A172 (cell line): ENCODE measurements around the gene SLC30A3. TPM values are rescaled to one million over a fixed set of nuclear protein-coding genes. Genes with fewer than 3 reads are reported as not detected.
A peak's percentile ranks its signal among the peaks of the same experiment; 100 is the strongest.

ENCODE experiments used
- DNase-seq: peaks from one replicate; pipeline ENCODE4 v3.0.0-alpha.2; 2015; ENCODE audit warnings: low spot score
- total RNA-seq: library from RNA; depleted of rRNA; stranded (reverse); fragments of >200 nt; shearing (Covaris generic); gene quantifications from 2 replicates; pipeline ENCODE4 v1.2.3, GENCODE V29; 2014

The SLC30A3 gene
- total RNA-seq, 1 experiment from 2014 or later: 3.2 TPM

DNA sequence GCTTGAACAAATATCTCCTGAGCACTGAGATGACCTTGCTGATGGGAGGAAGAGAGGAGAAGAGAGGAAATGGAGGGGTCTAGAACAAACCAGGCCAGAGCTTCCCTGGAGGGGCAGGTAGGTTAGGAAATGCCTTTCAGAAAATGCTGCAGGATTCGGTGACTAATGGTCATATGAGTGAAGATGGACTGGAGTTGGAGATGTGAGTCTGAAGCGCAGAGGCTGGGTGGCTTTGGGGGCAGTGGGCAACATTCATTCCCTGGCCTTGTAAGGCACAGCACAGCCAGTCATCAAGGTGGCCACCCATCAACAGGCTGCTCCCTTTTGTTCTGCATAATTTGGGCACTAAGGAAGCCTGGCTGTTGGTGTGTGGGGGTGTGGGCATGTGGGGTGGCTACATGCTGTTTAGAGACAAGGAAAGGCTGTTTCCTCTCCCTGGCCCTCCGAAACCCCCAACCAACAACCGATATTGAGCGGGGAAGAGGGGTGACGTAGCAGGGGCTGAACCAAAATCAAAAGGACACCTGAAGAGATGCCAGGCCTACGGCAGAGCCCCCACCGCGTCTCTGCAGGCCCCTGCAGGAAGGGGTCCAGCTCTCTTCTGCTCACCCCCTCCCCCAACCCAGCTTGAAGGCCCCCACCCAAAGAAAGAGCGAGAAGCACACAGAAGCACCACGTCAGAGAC, 1.5 kb downstream of the SLC30A3 start:
- DNase-seq: no peak

- no peak for DNase-seq
Measured at GRCh38 chr2:27258051-27258450, 4.8 kb downstream of the SLC30A3 start.

GRCh38 chr2:27256855-27257454, 5.9 kb downstream of the SLC30A3 start:
- DNase-seq: no peak

DNA sequence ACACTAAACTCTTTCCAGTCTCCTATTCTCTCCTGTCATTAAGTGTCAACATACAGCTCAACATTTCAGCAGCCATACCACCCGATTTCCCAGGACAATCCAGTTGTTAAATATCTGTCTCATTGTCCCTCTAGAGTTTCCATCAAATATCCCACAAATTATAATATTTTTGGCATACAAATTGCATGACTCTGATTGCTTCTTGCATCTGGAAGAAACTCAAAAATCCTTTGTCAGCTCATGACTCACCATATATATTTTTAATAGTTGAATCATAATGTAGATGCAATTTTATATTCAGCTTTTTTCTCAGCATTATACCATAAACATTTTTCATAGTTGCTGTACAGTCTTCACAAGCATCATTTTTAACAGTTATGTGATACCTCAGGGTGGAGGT, 7.2 kb downstream of the SLC30A3 start:
- DNase-seq: no peak

GRCh38 chr2:27255187-27255586, 7.7 kb downstream of the SLC30A3 start:
- no peak for DNase-seq

GRCh38 chr2:27251766-27252165, 11.1 kb downstream of the SLC30A3 start:
- DNase-seq: no peak

DNA sequence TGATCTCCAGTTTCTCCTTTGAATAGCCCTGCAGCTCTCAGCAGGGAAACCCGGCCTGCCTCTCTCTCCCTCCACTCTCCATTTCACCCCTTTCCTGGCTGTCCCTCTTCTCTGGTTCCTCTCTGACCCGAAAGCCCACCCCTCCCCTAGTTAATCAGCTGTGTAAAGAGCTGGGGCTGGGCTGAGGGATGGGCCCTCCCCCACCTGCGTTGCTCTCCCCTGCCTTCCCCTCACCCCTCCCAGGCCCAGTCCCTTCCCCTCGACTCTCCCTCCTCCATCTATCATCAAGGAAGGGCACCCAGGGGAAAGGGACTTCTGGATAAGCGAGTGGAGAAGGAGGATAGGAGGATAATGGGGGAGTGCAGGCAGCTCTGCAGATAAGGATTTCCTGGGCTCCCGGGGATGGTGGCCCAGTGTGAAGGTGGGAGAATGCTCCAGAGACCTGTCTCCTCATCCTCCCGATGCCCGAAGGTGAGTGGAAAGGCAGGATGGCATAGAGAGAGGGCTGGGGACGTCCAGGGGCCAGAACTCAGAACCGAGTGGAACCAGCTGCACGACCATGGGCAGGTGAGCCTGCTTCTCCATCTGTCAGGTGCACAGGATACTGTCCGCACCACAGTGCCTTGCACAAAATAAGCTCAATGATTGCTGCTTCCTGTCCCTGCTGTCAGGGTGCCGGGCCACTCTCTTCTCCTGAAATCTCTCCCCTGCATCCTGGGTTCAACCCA, 12.0 kb downstream of the SLC30A3 start:
- DNase-seq: no peak

DNA sequence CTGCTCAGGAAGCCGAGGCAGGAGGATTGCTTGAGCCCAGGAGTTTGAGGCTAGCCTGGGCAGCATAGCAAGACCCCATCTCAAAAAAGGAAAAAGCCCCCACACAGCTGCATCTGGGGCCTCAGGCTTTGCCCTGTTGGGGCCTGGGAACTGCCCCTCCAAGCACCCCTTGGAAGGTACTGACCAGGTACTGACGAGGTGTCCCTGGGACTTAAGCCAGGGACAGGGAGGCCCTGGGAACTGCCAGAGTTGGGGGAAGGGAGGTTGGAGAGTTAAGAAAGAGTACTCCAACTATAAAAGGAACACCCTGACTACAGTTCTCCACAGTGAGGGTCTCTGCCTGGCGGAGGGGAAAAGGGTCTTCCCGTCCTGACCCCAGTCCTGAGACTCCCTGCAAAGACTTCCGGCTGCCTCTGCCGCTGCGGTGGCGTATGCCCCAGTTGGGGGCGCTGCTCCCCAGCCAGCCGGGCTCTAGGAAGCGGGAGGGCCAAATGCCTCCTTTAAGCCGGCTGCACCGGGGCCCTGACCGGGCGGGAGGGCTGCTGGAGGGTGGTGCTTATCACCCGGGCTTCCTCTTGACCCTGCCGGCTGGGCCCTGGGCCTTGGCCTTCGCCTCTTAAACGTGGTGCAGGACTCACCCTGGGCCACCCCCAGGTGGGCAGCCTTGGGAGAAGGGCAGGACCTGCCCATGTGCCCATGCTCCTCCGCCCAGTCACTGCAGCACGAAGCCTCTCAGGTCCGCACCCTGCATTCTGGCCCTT, 12.8 kb downstream of the SLC30A3 start:
- DNase-seq: no peak

GRCh38 chr2:27249159-27249890, 13.5 kb downstream of the SLC30A3 start:
- peak; percentile 29 for DNase-seq

DNA sequence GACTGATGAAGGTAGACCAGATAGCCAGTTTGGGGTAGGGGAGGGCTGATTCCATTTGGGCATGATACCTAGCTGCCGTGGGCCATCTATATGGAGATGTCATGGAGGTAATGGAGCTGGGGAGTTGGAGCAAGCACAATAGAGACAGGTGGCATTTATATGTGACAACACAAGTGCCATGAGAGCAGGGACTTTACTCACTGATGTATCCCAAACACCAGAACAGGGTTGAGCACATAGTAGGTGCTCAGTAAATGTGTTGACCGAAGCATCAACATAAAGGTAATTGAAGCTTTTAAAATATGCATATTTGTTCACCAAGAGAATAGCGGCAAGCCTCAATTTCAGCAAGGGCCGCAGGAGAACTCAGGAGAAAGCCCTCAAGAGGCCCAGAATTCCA, 15.0 kb downstream of the SLC30A3 start:
- no peak for DNase-seq

GRCh38 chr2:27245626-27246025, 17.2 kb downstream of the SLC30A3 start:
- no peak for DNase-seq

- DNase-seq: no peak
Measured at GRCh38 chr2:27245116-27245515, 17.7 kb downstream of the SLC30A3 start.

- no peak for DNase-seq
Measured at GRCh38 chr2:27243391-27244130, 19.3 kb downstream of the SLC30A3 start.

DNA sequence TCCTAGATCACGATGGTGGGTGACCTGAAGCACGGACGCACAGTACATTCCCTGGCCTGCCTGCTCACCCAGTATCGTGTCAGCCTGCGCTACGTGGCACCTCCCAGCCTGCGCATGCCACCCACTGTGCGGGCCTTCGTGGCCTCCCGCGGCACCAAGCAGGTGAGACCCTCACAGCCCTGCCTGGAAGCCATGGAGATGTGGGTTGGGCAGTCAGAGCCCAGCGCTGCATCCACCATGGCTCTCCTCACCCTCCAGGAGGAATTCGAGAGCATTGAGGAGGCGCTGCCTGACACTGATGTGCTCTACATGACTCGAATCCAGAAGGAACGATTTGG, 20.3 kb downstream of the SLC30A3 start:
- no peak for DNase-seq

DNA sequence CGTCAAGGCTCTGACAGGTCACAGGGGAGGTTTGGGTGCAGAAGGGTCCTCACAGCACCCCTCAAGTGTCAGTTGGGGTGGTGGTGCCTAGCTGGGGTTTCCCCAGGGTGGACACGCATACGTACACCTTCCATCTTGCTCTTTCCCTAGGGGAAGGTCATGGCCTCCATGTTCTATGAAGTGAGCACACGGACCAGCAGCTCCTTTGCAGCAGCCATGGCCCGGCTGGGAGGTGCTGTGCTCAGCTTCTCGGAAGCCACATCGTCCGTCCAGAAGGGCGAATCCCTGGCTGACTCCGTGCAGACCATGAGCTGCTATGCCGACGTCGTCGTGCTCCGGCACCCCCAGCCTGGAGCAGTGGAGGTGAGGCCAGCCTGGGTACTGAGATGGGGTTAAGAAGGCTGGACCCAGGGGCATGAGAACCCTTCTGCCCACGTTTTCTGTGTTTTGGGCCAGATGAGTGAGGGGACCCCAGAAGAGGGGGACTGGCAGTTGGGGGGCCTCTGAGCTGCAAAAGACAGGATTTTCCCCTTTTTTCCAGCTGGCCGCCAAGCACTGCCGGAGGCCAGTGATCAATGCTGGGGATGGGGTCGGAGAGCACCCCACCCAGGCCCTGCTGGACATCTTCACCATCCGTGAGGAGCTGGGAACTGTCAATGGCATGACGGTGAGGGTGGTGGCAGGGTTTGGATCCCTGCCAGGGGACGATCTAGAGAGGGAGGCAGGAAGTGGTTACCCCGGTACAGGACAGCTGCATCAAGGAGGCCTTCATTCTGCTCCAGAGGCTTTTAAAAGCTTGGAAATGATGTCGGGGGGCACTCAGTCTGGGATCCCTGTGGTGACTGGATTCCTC, 20.9 kb downstream of the SLC30A3 start:
- no peak for DNase-seq

GRCh38 chr2:27240406-27240805, 22.4 kb downstream of the SLC30A3 start:
- DNase-seq: no peak

- no peak for DNase-seq
Measured at GRCh38 chr2:27238976-27239375, 23.9 kb downstream of the SLC30A3 start.

DNA sequence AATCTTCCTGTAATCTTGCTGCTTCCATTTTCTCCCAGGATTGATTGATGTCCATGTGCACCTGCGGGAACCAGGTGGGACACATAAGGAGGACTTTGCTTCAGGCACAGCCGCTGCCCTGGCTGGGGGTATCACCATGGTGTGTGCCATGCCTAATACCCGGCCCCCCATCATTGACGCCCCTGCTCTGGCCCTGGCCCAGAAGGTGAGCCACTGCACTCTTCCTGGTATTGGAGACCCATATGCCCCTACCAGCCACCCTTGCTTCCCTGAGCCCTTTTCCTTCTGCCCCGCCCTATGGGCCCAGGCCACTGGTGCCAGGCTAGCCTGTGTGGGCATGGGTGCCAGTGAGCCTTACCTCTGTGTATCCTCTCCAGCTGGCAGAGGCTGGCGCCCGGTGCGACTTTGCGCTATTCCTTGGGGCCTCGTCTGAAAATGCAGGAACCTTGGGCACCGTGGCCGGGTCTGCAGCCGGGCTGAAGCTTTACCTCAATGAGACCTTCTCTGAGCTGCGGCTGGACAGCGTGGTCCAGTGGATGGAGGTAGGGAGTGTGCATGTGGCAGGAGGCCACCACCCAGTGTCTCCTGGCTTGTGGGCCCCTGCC, 25.4 kb downstream of the SLC30A3 start:
- DNase-seq: no peak

- DNase-seq: no peak
Measured at GRCh38 chr2:27236626-27237025, 26.2 kb downstream of the SLC30A3 start.

GRCh38 chr2:27236136-27236535, 26.7 kb downstream of the SLC30A3 start:
- DNase-seq: no peak
